ENCODE results near the gene RALGAPA2.

DNA sequence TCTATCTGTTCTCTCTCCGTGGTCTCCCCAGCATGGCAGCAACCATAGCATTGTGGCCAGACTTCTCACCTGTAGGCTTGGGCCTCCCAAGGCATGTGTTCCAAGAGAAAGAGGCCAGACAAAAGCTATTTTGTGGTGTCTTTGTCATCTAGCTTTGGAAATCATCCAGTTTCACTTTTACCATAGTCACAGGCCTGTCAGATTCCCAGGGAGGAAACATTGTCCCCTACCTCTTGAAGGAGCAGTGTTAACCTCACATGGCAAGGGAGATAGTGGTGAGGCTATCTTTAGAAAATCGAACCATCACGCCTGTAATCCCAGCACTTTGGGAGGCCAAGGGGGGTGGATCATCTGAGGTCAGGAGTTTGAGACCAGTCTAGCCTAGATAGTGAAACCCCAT is 42.3 kb upstream of the RALGAPA2 start:
- TF ChIP-seq, protein P1, sequence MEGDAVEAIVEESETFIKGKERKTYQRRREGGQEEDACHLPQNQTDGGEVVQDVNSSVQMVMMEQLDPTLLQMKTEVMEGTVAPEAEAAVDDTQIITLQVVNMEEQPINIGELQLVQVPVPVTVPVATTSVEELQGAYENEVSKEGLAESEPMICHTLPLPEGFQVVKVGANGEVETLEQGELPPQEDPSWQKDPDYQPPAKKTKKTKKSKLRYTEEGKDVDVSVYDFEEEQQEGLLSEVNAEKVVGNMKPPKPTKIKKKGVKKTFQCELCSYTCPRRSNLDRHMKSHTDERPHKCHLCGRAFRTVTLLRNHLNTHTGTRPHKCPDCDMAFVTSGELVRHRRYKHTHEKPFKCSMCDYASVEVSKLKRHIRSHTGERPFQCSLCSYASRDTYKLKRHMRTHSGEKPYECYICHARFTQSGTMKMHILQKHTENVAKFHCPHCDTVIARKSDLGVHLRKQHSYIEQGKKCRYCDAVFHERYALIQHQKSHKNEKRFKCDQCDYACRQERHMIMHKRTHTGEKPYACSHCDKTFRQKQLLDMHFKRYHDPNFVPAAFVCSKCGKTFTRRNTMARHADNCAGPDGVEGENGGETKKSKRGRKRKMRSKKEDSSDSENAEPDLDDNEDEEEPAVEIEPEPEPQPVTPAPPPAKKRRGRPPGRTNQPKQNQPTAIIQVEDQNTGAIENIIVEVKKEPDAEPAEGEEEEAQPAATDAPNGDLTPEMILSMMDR (conservative IDR thresholded peaks at IDR 0.05 in 1 of 2, IDR thresholded peaks at IDR 0.05 in 1 of 2; ENCODE audit: low read depth in 1 of 2, low read length in 2 of 2): no peak
- TF ChIP-seq EZH2 (IDR thresholded peaks at IDR 0.05; ENCODE audit: low read length, missing control alignments): no peak
